Peyer's patch (tissue), 4 donors: ENCODE results near the gene LILRB3. TPM values are rescaled to one million over a fixed set of nuclear protein-coding genes. Genes with fewer than 3 reads are reported as not detected.
"Not testable (repeated sequence)": the region's sequence is repeated elsewhere in the genome, so short reads cannot be mapped to it uniquely, and the experiment has no call there.

Source experiments
- DNase-seq, 3 donors: peaks; one replicate each; pipeline ENCODE4 v3.0.0-alpha.2; 2017 to 2019
- H3K27ac ChIP-seq, 4 donors: fragments of 200-600 bp; sonication (generic); one replicate each; pipeline ENCODE4 v1.5.1; 2016 to 2019
- H3K27me3 ChIP-seq, 2 donors: fragments of 200-600 bp; sonication (generic); one replicate each; pipeline ENCODE4 v1.5.1; 2019
- H3K36me3 ChIP-seq, 3 donors: fragments of 200-600 bp; sonication (generic); one replicate each; pipeline ENCODE4 v1.5.1; 2016 to 2019
- H3K4me1 ChIP-seq, 4 donors: fragments of 200-600 bp; sonication (generic); one replicate each; pipeline ENCODE4 v1.5.1; 2016 to 2019
- H3K4me3 ChIP-seq, 4 donors: fragments of 200-600 bp; sonication (generic); 1 replicate in 3 of 4; 2 replicates in 1 of 4; pipeline ENCODE4 v1.5.1; 2016 to 2019; ENCODE audit warnings: mild to moderate bottlenecking in 1 of 4
- H3K9me3 ChIP-seq, 4 donors: fragments of 200-600 bp; sonication (generic); one replicate each; pipeline ENCODE4 v1.5.1; 2016 to 2019; ENCODE audit warnings: mild to moderate bottlenecking in 1 of 4
- POLR2A ChIP-seq, 2 donors: fragments of 450-650 bp; IDR thresholded peaks; one replicate each; pipeline ENCODE4 v1.5.1; 2017; ENCODE audit warnings: antibody characterized with exemption in 2 of 2, mild to moderate bottlenecking in 2 of 2, moderate library complexity in 2 of 2
- total RNA-seq, 4 donors: library from RNA; depleted of rRNA; stranded (reverse); fragments of >200 nt; gene quantifications; one replicate each; pipeline ENCODE4 v1.1.0, GENCODE V29; 2016
- TF ChIP-seq, protein P1 (sequence below), 6 experiments: fragments of 450-650 bp in 4 of 6; fragments of 200-600 bp in 2 of 6; sonication (generic) in 1 of 6; IDR thresholded peaks; one replicate each; pipeline ENCODE4 v1.5.1; 2017 to 2019; ENCODE audit warnings: antibody characterized with exemption in 6 of 6, mild to moderate bottlenecking in 3 of 6, moderate library complexity in 1 of 6

Gene LILRB3
- total RNA-seq, 4 donors from 2014 or later, result 3.1 to 16.5 (median 5.6) TPM; not detected in 1

DNA sequence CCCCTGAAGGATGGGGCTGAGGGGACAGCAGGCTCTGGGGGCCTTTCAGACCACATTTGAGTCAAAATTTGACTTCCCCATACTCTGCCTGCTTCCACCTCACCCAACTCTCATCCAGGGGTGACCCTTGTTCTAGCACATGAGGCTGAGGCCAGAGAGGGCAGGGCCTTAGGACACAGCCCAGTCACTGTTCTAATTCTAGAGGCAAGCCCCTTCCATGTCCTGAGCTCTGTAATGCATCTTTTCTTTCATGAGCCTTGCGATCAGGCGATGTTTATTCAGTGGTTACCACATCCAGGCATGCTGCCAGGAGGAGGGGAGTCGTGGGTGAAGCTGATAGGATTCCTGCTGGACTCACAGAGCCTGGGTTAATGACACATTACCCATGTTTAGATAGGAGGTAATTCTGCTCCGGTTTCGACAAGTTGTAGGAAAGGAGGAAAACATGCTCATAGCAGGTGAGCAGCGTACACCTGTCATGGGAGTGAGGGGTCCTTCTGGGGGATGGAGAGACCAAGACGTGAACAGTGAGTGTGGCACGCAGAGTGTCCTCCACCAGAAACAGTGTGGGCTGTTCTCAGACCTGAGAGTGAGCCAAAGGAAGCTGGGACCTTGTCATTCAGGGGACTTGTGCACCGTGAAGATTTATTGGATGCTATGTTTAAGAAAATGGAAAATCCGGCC, 12.9 kb downstream of the LILRB3 start:
- H3K4me3 ChIP-seq, result peak overlapping the region in 1 of 4 donors; percentile 38
- H3K27me3 ChIP-seq, result no peaks in the 10 kb centered on the region
- peak; percentile 56 to 92 (median 81) for DNase-seq
- TF ChIP-seq, protein P1, sequence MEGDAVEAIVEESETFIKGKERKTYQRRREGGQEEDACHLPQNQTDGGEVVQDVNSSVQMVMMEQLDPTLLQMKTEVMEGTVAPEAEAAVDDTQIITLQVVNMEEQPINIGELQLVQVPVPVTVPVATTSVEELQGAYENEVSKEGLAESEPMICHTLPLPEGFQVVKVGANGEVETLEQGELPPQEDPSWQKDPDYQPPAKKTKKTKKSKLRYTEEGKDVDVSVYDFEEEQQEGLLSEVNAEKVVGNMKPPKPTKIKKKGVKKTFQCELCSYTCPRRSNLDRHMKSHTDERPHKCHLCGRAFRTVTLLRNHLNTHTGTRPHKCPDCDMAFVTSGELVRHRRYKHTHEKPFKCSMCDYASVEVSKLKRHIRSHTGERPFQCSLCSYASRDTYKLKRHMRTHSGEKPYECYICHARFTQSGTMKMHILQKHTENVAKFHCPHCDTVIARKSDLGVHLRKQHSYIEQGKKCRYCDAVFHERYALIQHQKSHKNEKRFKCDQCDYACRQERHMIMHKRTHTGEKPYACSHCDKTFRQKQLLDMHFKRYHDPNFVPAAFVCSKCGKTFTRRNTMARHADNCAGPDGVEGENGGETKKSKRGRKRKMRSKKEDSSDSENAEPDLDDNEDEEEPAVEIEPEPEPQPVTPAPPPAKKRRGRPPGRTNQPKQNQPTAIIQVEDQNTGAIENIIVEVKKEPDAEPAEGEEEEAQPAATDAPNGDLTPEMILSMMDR (IDR thresholded peaks at IDR 0.05), result no peak
- TF ChIP-seq POLR2A (IDR thresholded peaks at IDR 0.05), result peak; percentile 6 to 60
- H3K36me3 ChIP-seq, result peaks cover 0 to 32% (median 0%) of the 10 kb centered on the region in 3 donors
- peaks cover 10 to 50% (median 19%) of the 10 kb centered on the region in 4 donors for H3K4me1 ChIP-seq
- no peaks in the 10 kb centered on the region for H3K9me3 ChIP-seq
- peak overlapping the region; percentile 70 to 87 (median 76) for H3K27ac ChIP-seq

DNA sequence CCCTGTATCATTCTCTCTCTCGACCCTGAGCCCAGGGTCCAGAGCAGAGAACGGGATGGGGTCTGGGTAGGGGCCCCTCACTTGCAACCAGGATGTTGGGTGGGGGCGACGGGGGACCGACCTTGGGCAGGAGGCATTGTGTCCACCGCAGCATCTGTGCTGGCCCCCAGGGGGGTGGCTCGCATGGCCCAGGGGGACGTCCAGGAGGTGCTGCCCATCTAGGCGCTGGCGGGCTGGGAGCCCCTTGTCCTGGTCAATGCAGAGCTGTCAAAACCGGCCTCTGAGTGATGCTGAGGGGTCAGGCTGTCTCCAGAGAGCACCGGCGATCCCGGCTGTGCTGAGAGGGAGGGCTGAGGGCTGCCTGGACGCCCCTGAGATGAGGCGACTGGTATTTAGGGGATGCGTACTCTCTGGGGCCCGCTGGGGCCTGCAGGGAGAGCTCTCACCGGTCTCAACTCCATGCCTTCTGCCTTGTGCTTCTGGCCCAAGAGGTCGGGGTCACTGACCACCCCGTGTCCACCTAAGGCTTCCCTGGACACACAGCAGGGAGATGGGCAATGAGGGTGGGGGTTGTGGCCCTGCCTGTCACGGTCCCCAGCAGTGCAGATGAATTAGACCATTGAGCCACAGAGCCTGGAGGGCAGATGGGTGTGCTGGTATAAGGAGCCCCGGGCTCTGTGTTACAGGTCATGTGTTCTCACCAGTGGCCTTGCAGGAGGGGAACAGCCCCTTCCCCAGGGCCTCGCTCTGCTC, 13.6 kb downstream of the LILRB3 start:
- no peak for DNase-seq
- Histone ChIP-seq H3K27ac (peak overlapping the region; percentile 70 to 87 (median 76)), H3K4me3 (no peak overlapping the region), H3K4me1 (peaks cover 10 to 57% (median 19%) of the 10 kb centered on the region in 4 donors), H3K9me3 (no peaks in the 10 kb centered on the region), H3K27me3 (no peaks in the 10 kb centered on the region), H3K36me3 (peaks cover 0 to 39% (median 0%) of the 10 kb centered on the region in 3 donors)
- TF ChIP-seq, protein P1 (IDR thresholded peaks at IDR 0.05), result no peak
- no peak for TF ChIP-seq POLR2A (IDR thresholded peaks at IDR 0.05)

DNA sequence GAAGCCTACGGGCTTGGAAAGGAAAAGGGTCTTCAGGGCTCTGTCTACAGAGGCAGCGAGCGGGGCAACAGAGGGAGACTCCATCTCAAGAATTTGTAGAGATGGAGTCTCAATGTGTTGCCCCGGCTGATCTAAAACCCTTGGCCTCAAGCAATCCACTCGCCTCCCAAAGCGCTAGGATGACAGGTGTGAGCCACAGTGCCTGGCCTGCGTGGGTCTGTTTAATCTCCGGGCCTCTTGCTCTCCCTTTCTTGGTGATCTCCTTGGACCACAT, 14.1 kb downstream of the LILRB3 start:
- Histone ChIP-seq H3K9me3 (no peaks in the 10 kb centered on the region), H3K27ac (peak overlapping the region; percentile 70 to 87 (median 76)), H3K36me3 (peaks cover 0 to 44% (median 0%) of the 10 kb centered on the region in 3 donors), H3K4me1 (peaks cover 10 to 63% (median 19%) of the 10 kb centered on the region in 4 donors), H3K27me3 (no peaks in the 10 kb centered on the region), H3K4me3 (no peak overlapping the region)
- TF ChIP-seq, protein P1 (IDR thresholded peaks at IDR 0.05), result no peak
- TF ChIP-seq POLR2A (IDR thresholded peaks at IDR 0.05), result no peak
- DNase-seq, result no peak

DNA sequence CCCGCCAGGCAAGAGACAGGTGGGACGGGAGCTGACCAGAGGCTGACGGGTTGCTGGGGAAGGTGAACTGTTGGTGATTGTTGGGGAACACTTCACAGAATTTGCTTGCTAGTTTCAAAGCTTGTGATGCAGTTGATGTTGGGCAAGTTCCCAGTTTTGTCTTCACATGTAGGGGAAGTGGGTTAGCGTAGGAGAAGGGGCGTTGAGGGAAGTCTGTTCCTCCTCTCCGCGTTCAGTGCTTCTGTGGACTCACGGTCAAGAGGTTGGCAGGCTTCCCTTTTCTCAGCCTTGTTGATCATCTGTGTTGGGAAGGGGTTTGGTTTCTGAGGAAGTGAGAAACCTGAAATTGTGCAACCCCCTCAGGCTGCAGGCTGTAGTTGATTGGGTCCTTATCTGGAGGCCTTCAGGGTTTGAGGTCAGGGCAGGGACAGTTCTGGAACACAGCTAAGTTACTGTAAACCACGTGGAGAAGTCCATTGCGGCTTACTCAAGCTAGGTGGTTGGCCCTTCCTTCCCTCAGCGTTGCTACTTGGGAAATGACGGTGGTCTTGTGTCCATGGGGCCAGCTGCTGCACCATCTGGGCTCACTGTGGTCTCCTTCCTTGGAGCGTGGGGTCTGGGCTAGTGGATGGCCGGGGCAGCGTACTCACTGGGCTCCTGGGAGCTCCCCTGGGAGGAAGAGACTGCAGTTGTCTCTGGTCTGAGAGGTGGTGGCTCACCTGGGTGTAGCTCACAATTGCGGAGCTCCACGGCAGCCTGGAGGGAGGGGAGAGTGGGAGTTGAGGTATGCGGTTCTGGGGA, 14.6 kb downstream of the LILRB3 start:
- TF ChIP-seq, protein P1 (IDR thresholded peaks at IDR 0.05), result no peak
- no peak for TF ChIP-seq POLR2A (IDR thresholded peaks at IDR 0.05)
- Histone ChIP-seq H3K27me3 (no peaks in the 10 kb centered on the region), H3K9me3 (no peaks in the 10 kb centered on the region), H3K4me3 (no peak overlapping the region), H3K4me1 (peaks cover 10 to 68% (median 22%) of the 10 kb centered on the region in 4 donors), H3K36me3 (peaks cover 0 to 49% (median 0%) of the 10 kb centered on the region in 3 donors), H3K27ac (peak overlapping the region; percentile 70 to 87 (median 76))
- peak in 2 of 3 donors; percentile 62 to 82 for DNase-seq

DNA sequence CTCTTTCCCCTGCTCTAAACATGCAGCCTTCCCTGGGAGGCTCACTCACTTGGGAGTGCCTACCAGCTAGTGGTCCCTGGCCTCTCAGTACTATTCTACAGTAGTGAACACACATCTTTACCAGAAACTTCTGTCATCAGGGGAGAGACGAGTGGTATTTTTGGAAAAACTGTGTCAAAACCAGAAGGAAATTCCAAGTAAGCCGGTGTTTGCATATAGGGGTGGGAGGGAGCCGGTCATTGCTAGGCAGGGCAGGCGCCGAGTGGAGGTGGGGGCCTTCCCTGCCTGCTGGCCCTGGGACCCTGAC, 15.2 kb downstream of the LILRB3 start:
- H3K27me3 ChIP-seq, result no peaks in the 10 kb centered on the region
- no peak overlapping the region for H3K4me3 ChIP-seq
- peaks cover 0 to 55% (median 0%) of the 10 kb centered on the region in 3 donors for H3K36me3 ChIP-seq
- TF ChIP-seq, protein P1 (IDR thresholded peaks at IDR 0.05), result no peak
- TF ChIP-seq POLR2A (IDR thresholded peaks at IDR 0.05), result no peak
- no peak for DNase-seq
- H3K9me3 ChIP-seq, result no peaks in the 10 kb centered on the region
- H3K27ac ChIP-seq, result peak overlapping the region; percentile 32 to 87 (median 70)
- H3K4me1 ChIP-seq, result peaks cover 10 to 73% (median 26%) of the 10 kb centered on the region in 4 donors

DNA sequence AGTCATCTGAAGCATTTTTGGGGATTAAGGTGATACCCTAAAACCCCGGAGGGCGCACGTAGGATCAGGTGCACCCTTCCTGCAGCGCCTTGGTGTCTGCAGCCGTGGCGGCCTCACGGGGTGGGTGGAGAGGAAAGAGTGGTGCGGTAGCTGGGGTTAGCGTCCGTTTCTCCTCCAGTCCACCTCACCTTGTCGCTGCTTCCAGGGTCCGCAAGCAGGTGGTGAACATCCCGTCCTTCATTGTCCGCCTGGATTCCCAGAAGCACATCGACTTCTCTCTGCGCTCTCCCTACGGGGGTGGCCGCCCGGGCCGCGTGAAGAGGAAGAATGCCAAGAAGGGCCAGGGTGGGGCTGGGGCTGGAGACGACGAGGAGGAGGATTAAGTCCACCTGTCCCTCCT, 15.6 kb downstream of the LILRB3 start:
- not testable (repeated sequence) for H3K27me3 ChIP-seq, H3K9me3 ChIP-seq, DNase-seq
- peak overlapping the region; percentile 32 to 87 (median 70) for H3K27ac ChIP-seq
- peaks cover 0 to 59% (median 0%) of the 10 kb centered on the region in 3 donors for H3K36me3 ChIP-seq
- peak overlapping the region in 1 of 4 donors; percentile 11 for H3K4me3 ChIP-seq
- H3K4me1 ChIP-seq, result peaks cover 10 to 78% (median 28%) of the 10 kb centered on the region in 4 donors
